Keratinocyte (primary cell): ENCODE measurements around the gene CASP3.

Experiments
- EZH2 ChIP-seq: IDR thresholded peaks from one replicate; pipeline ENCODE4 v1.6.1; 2012; ENCODE audit warnings: inconsistent platforms, mild to moderate bottlenecking, low read length, moderate library complexity
- TF ChIP-seq, protein P1 (sequence below), 3 experiments: IDR thresholded peaks in 1 of 3; conservative IDR thresholded peaks in 1 of 3; optimal IDR thresholded peaks in 1 of 3; 2 replicates in 2 of 3; 3 replicates in 1 of 3; pipeline versions ENCODE3 to v1.5.1; 2011; ENCODE audit warnings: low read length in 3 of 3, mild to moderate bottlenecking in 3 of 3, moderate library complexity in 2 of 3, control low read depth in 1 of 3, inconsistent platforms in 1 of 3; ENCODE audit not compliant: insufficient read depth in 2 of 3; ENCODE audit errors: extremely low read depth in 1 of 3

DNA sequence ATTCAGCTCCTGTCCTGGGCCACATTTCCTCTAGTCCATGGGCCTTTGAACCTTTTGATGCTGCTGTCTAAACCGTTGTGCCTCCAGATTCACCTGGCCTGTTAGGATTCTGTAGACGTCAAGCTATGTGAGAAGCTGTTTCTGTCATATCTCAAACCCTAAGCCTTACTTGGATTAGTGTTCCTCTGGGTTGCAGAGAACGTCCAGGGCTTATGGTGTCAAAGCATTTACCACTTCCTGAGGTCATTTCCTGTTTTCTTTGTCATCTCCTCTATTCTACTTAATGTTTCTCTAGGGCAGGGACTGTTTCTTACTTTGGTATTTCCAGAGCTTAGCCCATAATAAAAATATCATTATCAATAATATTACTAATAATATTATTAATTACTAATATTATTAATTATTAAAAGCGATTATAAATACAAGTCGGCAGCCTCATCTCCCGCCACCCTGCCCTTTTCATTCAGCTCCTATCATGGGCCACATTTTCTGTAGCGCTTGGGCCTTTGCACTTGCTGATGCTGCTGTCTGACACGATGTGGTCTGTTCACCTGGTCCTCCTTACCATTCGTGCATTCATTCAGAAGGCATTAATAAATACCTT lies 19.4 kb upstream of the CASP3 start:
- TF ChIP-seq, protein P1, sequence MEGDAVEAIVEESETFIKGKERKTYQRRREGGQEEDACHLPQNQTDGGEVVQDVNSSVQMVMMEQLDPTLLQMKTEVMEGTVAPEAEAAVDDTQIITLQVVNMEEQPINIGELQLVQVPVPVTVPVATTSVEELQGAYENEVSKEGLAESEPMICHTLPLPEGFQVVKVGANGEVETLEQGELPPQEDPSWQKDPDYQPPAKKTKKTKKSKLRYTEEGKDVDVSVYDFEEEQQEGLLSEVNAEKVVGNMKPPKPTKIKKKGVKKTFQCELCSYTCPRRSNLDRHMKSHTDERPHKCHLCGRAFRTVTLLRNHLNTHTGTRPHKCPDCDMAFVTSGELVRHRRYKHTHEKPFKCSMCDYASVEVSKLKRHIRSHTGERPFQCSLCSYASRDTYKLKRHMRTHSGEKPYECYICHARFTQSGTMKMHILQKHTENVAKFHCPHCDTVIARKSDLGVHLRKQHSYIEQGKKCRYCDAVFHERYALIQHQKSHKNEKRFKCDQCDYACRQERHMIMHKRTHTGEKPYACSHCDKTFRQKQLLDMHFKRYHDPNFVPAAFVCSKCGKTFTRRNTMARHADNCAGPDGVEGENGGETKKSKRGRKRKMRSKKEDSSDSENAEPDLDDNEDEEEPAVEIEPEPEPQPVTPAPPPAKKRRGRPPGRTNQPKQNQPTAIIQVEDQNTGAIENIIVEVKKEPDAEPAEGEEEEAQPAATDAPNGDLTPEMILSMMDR (optimal IDR thresholded peaks at IDR 0.05 in 1 of 3, IDR thresholded peaks at IDR 0.05 in 1 of 3, conservative IDR thresholded peaks at IDR 0.05 in 1 of 3; ENCODE audit: extremely low read depth in 1 of 3, insufficient read depth in 2 of 3, low read length in 3 of 3): no peak
- TF ChIP-seq EZH2: no peak
